HG02981 (cell line): Measurements from ENCODE around the gene PSMB2.

ENCODE experiments used
- ATAC-seq: cut with Tn5 transposase; IDR thresholded peaks from one replicate; pipeline ENCODE4 v1.9.1; 2021; ENCODE audit warnings: mild to moderate bottlenecking, moderate library complexity; ENCODE audit not compliant: unreplicated experiment

The PSMB2 gene

DNA sequence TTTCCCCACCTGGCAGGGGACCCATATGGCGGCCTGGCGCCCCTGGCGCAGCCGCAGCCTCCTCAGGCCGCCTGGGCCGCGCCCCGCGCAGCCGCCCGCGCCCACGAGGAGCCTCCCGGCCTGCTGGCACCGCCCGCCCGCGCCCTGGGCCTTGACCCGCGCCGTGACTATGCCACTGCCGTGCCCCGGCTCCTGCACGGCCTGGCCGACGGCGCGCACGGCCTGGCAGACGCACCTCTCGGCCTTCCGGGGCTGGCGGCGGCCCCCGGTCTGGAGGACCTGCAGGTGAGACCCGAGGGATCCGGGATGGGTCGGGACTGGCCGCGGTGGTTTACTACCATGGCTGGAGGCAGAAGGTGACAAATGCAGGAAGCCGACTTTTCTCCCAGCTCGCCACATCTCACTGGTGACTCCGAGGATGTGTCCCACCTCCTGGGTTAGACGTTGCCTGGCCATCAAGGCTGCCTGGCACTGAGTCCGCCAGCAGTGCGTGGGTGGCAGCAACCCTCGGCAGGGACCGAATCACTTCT is 67.1 kb downstream of the PSMB2 start:
- ATAC-seq = no peak

DNA sequence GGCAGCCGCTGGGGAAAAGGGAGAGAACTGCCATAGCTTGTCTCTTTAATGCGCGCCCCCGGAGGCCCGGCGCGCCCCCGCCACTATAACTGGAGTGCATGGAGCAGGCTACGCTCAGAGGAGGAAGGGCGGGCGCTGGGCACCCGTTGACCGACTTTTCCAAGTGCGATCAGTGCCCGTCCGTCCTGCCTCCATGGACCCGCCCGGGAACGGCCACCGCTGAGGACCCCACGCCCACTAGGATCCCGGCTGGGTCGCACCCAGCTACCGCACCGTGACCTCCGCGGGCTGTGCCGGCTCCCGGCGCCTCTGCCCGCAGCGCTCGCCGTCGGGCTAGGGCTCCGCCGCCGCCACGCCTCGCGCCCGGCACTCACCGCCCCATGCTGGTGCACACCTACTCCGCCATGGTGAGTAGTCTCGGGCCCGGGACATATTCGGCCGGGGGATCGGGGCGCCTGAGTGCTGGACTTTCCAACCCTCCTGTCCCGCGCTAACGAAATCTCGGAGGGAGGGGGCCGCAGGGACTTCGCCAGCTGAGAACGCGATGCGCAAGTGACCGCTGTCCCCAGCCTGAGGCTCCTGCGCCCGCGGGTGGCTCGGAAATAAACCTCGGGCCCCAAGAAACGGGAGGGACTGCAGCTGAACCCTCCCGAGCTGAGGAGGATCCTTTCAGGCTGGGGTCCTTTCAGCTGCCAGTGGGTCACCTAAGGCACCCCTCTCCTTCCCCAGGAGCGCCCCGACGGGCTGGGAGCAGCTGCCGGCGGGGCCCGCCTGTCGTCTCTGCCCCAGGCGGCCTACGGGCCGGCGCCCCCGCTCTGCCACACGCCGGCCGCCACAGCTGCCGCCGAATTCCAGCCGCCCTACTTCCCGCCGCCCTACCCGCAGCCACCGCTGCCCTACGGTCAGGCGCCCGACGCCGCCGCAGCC is 67.9 kb downstream of the PSMB2 start, which contains the start of gene TFAP2E:
Gene TFAP2E, plus strand, starts transcription at position 117 of the 927 bp plus-strand sequence. Its CDS starts 264 bp downstream, at position 381.
- ATAC-seq = no peak

DNA sequence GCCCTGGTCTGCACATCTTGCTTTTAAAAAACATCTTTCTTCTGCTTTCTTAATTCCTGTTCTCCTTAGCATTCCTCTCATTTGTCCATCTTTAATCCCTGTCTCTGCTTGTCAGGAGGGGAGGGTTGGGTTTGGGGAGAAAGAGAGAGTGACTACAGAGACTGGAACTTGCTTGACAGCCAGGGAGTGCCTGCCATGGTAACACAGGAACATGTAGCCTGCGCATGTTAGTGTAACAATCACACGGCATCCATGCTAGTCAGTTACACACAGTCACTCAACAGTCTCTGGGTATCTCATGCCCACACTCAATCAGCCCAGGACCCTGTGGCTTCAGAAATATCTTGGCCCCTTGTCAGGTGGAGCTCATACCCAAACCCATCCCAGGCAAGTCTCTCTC is 69.0 kb downstream of the PSMB2 start:
- ATAC-seq = no peak

DNA sequence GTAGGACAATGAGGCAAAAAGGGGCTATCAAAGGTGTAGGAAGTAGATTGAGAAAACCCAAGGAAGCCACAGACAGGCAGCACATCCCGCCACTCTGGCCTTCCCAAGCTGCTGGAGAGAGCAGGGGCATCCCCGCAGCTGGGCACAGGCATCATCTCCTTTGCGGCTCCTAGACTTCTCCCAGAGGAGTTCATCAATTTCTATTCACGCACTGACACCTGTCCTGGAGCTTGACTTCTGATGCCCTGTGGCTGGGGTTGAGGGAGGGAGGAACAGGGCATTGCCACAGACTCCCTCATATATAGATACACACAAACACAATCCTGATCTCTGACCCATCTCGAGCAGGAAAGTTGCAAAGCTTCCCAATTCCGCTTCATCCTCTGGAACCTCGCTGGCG is 70.1 kb downstream of the PSMB2 start:
- no peak for ATAC-seq

DNA sequence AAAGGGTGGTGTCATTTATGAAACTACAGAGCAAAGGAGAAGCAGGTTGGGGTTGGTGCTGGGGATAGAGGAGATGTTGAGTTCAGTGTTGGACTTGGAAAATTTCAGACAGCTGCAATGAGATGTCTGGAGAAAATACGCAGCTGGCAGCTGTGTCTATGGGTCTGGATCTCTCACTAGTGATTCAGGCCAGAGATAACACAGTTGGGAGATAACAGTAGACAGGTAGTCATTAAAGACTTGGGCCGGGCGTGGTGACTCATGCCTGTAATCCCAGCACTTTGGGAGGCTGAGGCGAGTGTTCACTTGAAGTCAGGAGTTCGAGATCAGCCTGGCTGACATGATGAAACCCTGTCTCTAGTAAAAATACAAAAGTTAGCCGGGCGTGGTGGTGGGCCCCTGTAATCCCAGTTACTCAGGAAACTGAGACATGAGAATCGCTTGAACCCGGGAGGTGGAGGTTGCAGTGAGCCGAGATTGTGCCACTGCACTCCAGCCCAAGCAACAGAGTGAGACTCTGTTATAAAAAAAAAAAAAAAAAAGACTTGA is 70.7 kb downstream of the PSMB2 start:
- no peak for ATAC-seq

DNA sequence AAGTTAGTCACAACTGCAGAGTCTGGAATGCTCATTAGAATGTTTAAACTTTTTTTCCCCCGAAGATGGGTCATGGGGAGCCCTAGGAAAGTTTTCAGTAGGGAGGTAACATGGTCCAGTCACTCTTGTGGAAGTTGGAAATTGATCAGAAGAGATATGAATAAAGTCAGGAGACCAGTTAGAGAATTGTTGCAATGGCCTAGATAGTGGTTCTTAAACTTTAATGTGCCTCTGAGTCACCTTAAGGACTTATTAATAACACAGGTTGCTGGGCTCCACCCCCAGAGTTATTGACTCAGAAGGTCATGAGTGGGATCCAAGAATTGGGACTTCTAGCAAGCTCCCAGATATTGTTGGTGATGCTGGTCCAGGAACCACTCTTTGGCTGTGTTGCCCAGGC is 71.4 kb downstream of the PSMB2 start:
- no peak for ATAC-seq

DNA sequence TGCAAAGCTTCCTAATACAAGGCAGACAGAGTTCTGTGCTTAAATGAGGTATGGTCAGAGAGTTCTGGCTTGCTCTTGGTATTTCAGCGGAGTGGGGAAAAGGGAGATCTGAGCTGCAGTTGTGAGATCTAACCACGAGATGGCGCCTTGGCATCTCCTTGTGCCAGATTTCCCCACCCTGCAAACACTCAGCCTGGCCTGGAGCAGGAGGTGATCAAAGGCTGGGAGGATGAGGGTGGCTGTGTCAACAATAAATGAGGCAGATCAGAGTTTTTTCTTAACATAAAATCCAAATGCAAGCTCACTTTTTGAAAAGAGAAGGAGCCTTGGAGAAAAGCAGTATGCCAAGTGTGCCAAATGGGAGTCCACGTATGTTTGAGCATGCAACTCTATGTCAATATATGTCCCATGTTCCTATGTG is 72.3 kb downstream of the PSMB2 start:
- ATAC-seq = no peak

DNA sequence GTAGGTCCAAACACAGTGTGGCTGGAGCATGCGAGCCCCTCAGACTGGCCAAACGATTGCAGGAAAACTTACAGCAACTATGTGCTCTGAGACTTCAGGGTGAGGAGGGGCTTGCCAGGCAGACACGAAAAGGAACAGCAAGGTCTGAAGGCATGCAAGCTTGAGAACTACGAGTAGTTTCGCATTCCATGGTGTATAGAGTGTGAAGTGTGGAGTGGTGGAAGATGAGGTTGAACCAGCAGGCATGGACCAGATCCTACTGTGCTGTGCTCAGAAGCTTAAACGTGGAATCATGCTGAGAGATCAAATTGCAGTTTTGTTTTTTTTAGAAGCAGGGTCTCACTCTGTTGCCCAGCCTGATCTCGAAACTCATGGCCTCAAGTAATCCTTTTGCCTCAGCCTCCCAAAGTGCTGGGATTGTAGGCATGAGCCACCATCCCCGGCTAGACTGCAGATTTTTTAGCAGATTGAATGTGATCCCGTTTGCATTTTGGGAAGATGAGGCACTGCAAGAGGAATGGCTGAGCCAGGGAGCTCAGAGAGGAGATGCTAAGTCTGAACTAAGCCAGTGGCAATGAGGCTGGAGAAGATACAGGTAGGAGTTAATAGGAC is 73.3 kb downstream of the PSMB2 start:
- no peak for ATAC-seq

DNA sequence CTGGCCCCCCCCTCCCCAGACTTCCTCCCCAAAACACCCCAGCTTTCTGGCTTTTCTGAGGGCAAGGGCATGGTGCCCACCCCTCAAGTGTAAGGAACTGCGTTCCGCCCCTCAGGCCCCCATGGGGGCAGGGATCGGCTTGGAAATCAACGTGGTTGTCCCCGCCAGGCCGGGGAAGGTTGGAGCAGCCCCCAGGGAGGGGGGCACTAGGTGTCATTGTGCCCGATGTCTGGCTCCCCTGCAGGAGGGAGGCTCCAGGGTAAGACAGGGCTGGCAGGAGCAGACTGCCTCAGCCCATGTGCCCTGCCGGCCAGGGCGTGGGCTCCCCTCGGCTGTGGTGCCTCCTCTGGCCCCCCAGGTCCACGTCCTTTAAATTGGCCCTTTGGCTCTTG is 75.6 kb downstream of the PSMB2 start:
- ATAC-seq = no peak

DNA sequence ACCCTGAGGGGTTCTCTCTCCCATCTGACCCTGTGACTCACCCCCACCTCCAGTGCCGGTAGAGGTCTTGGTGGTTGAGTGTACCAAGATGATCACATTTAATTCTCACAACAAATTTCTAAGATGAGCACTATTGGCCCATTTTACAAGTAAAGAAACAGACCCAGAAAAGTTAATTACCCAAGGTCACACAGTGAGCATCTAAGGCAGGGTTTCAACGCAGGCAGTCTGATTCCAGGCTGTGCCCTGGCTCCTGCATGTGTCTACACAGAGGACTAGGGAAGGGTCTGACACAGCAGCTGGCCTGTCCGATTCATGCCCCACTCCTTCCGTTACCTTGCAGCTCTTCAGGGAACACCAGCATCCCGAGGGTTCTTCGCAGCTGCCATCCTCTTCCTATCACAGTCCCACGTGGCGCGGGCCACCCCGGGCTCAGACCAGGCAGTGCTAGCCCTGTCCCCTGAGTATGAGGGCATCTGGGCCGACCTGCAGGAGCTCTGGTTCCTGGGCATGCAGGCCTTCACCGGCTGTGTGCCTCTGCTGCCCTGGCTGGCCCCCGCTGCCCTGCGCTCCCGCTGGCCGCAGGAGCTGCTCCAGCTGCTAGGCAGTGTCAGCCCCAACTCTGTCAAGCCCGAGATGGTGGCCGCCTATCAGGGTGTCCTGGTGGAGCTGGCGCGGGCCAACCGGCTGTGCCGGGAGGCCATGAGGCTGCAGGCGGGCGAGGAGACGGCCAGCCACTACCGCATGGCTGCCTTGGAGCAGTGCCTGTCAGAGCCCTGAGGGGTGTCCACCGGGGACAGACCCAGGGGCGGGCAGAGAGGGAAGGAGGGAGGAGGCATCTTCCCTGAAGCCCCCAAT is 76.2 kb downstream of the PSMB2 start:
- no peak for ATAC-seq

DNA sequence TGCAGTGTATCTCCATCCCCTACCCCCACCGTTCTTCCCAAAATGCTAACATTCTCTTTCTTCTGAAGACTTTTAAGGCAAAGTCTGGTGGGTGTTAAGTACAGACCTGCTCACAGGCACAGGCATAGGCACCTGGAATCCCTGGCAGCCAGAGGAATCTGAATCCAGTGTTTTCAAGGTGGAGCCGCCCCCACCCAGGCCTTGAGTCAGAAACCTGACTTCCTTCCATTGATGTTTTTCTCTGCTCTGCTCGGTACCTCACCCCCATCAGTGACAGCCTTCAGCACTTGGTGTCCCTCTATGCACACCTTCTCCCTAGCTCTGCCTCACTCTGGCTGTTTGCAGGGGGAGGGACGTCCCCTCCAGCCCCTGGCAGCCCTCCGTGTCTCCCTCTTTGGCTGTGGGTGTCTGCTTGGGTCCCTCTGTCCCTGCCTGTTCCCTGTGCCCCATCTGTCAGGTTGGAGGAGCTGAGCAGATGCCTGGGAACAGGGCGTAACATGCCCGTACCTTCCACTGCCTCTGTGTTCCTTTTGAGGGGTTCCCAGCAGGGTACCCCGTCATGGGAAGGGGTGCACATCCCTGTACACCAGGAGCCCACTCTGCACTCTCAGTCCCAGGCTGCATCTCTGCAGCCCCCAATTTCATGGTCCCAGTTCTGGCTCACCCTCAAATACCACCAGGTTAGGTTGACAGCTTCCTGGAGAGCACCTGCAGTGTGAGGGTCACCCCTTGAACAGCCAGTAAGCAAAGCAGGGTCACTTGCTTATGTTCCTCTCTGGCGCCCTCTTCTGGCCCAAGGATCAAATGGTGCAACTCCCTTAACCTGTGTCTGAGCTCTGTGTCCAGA is 77.1 kb downstream of the PSMB2 start:
- ATAC-seq = peak; percentile 48

DNA sequence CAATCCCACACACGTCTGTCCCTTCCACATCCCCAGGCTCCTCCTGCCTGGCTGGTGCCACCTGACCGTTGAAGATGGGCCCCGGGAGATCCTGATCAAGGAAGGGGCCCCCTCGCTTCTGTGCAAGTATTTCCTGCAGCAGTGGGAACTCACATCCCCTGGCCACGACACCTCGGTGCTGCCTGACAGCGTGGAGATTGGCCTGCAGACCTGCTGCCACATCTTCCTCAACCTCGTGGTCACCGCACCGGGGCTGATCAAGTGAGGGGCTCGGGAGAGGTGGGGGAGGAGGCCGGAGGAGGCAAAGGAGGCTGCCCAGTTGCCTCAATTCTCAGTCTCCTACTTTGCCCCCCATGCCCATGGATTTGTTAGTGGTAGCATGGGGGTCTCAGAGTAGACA is 78.2 kb downstream of the PSMB2 start:
- ATAC-seq = no peak

DNA sequence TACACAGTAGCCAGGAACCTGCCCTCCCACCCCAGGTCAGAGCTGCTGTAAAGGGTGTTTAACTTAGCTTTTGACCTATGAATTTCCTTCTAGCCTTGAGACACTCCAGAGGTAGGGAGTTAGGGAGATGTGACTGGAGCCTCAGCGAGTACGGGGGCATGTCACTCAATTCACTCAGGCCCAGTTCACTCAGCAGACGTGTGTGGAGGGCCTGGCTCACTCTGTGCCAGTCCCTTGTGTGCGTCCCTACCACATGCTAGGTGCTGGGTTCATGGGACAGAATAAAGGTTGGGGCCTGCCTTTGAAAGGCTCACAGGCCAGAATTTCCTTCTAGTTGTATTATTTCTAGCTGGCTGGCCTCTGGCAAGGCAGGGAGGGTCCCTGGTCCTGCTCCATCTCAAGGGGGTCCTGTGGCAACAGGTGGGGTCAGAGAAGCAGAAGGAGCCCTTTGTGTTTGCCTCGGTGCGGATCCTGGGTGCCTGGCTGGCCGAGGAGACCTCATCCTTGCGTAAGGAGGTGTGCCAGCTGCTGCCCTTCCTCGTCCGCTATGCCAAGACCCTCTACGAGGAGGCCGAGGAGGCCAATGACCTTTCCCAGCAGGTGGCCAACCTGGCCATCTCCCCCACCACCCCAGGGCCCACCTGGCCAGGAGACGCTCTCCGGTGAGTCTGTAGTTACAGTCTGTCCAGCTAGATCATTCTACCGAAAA is 79.2 kb downstream of the PSMB2 start:
- no peak for ATAC-seq

DNA sequence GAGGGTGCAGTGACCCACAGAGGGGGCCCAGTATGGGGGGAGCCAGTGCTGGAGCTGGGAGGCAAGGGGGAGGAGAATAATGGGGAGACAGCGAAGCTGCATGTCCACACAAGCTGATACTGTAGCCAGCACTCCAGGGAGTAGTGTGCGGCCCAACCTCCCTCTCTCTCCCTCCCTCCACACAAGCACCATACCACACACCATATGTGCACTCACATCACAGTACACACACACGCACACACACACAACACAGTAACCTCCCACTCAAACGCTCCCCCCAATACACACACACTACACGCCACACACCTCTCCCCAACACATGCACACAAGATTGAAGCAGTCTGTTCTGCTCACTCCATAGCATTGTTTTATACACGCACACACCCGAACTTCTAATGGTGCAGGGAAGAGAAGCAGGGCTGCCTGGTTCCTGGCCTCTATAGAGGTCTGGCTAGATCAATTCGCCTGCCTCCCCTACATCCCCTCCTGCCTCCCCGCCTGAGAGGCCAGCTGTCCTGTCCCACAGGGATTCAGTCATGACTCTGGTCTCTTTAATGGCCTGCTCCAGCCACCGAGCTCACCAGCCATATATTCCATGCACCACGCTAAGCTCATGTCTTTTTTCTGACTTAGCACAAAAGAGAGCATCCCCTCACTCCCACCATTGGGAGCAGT is 79.9 kb downstream of the PSMB2 start:
- no peak for ATAC-seq

DNA sequence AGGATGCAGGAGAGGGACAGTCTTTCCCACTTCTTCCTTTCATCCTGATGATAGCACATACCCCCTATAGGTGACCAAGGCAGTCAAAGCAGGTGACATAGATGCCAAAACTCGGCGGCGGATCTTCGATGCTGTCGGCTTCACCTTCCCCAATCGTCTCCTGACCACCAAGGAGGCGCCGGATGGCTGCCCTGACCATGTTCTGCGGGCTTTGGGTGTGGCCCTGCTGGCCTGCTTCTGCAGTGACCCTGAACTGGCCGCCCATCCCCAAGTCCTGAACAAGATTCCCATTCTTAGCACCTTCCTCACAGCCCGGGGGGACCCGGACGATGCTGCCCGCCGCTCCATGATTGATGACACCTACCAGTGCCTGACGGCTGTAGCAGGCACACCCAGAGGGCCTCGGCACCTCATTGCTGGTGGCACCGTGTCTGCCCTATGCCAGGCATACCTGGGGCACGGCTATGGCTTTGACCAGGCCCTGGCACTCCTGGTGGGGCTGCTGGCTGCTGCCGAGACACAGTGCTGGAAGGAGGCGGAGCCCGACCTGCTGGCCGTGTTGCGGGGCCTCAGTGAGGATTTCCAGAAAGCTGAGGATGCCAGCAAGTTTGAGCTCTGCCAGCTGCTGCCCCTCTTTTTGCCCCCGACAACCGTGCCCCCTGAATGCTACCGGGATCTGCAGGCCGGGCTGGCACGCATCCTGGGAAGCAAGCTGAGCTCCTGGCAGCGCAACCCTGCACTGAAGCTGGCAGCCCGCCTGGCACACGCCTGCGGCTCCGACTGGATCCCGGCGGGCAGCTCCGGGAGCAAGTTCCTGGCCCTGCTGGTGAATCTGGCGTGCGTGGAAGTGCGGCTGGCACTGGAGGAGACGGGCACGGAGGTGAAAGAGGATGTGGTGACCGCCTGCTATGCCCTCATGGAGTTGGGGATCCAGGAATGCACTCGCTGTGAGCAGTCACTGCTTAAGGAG is 80.8 kb downstream of the PSMB2 start:
- no peak for ATAC-seq

DNA sequence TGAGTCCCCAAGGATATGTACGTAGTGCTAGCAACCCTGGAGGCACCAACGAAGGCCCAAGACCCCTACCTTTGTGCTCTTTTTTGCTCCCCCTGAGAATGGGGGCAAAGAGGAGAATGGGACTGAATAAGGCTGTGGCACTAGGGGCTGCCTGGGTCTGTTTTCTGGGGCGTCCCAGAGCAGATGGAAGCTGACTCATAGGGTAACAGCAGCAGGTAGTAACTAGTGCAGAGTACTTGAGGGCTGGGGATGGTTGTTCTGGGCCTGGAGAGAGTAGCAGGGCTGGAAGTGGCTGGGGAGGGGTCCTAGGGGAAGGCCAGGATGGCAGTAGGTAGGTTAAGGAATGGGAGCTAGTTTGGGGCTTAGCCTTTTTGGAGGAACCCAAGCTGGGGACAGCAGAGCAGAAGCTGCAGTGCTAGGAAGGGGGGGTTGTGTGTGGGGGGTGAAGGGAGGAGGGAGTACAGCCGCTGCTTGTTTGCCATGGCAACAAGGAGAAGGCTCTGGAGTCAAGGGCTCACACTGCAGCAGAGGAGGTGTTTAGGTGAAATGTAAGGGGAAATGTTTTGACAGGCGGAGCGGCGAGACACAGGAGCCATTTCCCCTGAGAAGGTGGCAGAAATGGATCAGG is 81.9 kb downstream of the PSMB2 start:
- no peak for ATAC-seq
